HG03520 (cell line): ENCODE data around the gene IRX2.

Experiments
- ATAC-seq: cut with Tn5 transposase; IDR thresholded peaks from one replicate; pipeline ENCODE4 v1.9.1; 2021; ENCODE audit warnings: mild to moderate bottlenecking, moderate library complexity; ENCODE audit not compliant: unreplicated experiment

The IRX2 gene

DNA sequence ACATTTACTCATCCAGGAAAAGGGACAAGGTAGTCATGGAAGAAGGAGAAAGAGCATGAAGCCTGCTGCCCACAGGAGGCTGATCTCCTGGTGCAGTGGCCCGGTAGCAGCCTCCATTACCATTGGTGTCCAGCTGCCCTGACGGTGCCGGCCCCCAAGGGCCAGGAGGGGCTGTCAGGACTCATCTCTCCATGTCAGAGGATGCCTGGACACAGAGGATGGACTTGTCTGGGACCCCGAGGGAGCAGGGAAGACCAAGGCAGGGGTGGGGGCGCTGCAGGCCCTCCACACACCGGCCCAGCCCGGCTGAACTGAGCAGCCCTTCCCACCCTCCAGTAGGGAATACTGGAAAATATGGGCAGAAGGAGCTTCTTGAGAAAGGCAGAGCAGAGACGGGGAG is 52.2 kb downstream of the IRX2 start:
- ATAC-seq = no peak

- no peak for ATAC-seq
These were observed 52.9 kb downstream of the IRX2 start for GRCh38 chr5:2698581-2698980.

GRCh38 chr5:2697446-2698200 is 53.9 kb downstream of the IRX2 start:
- ATAC-seq = no peak

- no peak for ATAC-seq
These were observed 54.4 kb downstream of the IRX2 start for GRCh38 chr5:2697041-2697440.
